NCI-H446 (cell line): ENCODE results near the gene TFDP1.

Experiments
- DNase-seq, 2 experiments: peaks; one replicate each; lab custom pipeline; 2025; lab: John Stamatoyannopoulos, UW

TFDP1 gene

DNA sequence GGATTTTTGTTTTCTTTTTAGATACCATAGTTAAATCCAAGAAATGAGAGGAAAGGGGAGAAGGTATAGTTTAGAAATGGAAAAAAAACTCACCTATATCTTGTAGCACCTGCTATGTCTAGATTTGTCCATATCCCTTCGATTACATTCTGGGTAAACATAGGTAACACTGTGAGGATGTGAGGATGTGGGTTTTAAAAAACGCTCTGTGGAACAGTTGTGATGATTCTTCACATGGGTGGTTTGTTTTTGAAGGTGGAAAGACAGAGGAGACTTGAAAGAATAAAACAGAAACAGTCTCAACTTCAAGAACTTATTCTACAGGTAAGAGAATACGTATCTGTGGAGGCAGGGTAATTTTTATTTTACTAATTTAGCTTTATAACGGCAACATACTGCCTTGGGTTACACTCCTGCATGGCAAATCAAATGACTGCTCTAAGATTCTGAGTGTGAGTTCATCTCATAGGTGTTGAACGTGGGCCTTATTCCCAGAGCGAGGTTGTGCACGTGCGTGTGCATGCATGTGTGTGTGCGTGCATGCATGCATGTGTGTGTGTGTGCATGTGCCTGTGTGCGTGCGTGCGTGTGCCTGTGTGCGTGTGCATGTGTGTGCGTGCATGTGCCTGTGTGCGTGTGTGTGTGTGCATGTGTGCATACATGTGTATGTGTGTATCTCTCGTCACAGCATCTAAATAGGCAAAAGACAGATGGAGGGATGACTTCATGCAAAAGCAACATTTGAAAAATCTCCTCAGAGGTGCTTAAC, 49.9 kb downstream of the TFDP1 start:
- DNase-seq, result no peak

DNA sequence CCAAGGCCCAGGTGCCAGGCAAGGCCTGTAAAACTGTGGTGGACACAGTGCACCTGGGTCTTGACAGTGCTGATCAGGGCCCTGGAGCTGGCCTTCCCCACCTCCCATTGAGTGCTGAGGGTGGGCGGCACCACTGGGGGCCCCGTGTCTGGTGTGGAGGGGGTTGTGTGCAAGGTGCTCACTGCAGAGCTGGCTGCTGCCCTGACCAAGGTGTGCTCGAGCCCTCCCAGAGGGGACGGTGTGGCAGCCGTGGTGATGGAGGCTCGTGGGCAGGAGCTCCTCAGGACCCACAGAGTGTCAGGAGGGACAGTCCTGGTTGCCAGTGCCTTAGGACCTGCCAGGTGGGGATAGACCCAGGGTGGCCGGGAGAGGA, 50.5 kb downstream of the TFDP1 start:
- DNase-seq, result no peak

DNA sequence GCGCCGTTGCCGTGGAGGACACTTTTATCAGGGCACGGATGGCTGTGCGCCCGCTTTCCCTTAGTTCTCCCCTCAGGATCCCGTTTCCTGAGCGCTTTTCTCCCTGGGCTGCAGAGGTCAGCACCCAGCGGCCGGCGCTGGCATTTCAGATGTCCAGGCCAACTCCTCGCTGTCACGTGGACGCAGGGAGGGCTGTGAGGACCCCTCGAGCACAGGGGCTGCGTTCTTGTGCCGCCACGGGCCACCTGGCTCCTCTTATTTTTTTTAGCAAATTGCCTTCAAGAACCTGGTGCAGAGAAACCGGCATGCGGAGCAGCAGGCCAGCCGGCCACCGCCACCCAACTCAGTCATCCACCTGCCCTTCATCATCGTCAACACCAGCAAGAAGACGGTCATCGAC, 51.2 kb downstream of the TFDP1 start:
- DNase-seq, result no peak

DNA sequence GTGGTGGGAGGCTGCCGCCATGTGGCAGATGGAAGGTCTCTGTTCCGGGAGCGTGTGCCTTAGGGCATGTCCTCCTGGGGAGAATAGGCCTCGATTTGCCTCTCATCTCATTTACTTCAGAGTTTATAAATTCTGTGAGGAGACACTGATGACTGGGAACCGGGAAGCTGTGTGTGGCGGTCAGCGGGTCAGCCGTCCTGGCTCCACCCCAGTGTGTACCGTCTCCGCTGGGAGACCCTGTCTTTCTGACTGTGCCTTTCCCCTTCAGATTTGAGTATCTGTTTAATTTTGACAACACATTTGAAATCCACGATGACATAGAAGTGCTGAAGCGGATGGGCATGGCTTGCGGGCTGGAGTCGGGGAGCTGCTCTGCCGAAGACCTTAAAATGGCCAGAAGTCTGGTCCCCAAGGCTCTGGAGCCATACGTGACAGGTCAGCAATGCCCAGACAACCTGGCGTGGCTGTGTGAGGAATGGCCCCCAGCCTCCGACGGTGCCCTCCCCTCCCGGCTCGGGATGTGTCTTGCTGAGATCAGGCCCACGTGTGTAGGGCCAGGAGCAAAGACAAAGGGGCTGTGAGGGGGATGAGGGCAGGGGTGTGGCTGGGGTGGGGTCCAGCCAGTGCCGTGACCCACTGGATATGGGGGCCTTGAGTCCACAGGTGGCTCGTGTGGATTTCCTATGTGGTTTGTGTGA, 51.9 kb downstream of the TFDP1 start:
- no peak for DNase-seq

DNA sequence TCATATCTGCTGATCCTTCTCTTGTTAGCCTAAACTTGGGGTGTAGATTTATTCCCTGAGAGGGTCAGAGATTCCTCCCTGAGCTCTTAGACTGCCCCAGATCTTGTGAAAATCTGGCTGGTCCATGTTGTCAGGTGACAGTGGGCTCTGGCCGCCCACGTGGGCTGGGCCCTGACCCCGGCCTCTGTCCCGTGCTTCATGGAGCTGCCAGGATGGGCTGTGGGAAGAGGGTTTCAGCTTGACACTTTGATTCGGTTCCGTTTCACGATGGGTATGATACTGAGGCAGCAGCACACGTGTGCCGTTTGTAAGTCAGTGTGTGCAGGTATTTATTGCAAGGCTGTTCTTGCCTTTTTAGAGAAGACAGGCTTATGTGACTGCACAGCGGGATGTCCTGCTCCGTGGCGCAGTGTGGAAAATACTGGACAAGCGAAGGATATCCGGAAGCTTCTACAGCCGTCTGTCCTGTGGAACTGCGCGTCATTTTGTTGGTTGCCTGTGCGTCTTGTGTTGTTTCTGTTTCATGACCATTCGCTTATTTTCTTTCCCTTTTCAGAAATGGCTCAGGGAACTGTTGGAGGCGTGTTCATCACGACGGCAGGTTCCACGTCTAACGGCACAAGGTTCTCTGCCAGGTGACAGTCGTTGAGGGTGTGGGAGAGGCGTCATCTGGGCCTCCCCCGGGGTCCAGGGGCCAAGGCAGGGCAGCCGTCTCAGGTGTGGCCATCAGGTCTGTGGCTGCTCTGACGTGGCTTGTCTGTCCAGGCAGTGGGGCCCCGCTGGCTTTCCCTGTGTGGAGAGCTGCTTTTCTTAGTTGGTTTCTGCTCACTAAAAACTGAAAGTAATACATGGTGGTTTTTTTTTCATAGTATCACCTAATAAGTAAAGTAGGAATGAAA, 53.0 kb downstream of the TFDP1 start:
- no peak for DNase-seq

DNA sequence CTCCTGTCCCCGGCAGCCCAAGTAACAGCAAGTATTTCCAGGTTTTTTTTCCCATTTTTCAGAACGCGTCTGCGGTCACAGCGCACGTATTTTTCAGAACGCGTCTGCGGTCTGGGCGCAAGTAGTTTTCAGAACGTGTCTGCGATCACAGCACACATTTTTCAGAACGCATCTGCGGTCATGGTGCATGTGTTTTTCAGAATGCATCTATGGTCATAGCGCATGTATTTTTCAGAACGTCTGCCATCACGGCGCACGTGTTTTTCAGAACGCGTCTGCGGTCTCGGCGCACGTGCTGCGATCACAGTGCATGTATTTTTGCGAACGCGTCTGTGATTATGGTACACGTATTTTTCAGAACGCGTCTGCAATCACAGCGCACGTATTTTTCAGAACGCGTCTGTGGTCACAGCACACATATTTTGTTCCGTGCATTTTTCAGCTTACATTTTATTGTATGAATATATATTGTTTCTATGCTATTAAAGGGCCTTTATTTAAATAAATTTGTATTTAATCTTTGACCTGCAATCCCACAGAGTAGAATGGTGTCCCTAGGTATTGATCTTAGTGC, 53.7 kb downstream of the TFDP1 start:
- no peak for DNase-seq

DNA sequence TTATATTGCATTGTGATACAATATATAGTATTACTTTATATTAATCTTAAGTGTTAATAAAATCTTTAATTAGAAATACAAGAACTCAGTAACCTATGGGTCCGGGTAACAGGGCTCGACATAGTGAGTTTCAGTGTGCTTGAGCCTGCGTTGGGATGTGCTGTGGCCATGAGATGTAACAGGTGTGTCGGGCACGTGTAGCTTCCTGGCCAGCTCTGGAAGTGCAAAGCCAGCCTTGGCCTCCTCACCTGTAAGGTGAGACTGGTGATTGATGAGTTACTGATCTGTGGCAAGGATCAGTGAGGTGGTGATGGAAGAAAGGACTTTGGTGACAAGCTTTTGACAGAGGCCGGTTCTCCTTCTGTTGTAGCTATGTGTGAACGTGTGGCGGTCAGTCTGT, 54.3 kb downstream of the TFDP1 start:
- DNase-seq, result no peak

DNA sequence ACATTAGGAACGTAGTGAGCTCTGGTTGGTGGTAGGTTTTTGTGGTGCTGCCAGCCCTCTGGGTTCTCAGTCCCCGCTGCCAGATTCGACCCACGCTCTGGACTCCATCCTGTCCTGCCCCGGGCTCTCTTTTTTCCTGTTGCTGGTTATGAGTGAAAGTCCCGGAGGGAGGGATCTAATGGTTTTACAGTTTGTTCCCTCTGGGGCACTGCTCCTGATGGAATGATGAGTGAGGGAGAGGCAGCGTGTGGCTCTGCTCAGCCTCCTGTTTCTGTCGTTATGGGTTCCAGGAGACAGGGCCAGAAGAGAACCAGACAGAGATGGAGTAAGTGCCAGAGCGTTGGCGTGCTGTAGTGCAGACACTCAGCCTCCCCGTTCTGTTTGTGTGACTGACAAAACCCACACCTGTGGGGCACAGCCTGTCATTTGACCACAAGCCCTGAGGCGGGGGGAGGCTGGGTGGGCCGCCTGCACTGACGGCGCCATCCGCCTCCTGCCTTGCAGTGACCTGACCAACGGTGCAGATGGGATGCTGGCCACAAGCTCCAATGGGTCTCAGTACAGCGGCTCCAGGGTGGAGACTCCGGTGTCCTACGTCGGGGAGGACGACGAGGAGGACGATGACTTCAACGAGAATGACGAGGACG, 55.2 kb downstream of the TFDP1 start:
- DNase-seq, result no peak

DNA sequence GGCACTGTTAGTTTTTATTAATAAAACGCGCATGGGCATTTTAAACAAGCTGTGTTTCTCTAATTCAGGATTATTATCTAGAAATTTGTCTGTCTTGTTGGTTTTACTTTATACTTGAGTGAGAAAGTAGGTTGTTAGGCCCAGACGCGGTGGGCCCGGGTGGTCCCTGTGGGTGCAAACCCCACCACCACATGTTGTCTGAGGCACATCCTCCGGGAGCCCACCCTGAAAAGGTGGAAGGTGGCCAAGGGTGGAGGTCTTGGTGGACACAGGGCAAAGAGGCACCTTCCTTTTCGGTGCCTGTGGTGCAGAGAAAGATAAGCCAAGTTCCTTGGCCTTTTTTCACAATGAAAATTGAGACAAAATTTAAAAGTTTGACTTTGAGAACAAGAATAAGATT, 56.9 kb downstream of the TFDP1 start:
- DNase-seq, result no peak

DNA sequence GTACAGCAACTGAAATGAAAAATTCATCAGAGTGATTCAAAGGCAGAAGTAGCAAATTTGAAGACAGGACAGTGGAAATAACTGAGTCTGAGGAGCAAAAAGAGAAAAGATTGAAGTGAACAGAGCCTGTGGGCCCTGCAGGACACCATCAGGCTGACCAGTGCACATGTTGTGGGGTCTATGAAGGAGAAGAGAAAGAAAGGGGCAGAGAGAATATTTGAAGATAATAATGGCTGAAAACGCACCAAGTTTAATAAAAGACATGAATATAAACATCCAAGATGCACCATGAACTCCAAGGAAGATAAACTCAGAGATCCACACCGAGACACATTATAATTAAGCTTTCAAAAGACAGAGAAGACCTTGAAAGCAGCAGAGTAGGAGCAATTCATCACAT, 58.0 kb downstream of the TFDP1 start:
- DNase-seq, result no peak

DNA sequence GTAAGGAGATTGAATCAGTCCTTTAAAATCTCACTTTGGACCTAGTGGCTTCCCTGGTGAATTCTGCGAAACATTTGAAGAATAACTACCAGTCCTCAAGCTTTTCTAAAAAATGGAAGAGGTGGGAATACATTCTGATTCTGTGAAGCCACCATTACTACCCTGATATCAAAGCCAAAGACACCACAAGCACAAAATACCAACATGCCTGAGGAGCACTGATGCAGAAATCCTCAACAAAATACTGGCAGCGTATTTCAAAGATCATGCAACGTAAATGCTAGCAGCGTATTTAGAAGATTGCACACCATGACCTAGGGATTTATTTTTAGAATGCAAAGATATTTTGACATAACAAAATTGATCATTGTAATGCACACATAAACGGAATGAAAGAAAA, 59.0 kb downstream of the TFDP1 start:
- DNase-seq, result no peak

DNA sequence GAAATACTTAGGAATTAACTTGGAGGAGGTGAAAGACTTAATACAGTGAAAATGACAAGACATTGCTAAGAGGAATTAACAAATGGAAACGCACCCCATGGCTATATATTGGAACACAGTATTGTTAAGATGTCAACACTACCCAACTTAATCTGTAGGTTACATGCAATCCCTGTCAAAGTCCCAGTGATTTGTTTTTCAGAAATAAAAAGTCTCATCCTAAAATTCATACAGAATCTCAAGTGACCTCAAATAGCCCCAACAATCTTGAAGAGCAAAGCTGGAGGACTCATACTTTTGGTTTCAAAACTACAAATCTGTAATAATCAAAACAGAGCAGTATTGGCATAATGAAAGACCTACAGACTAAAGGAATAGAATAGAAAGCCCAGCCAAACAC, 60.2 kb downstream of the TFDP1 start:
- DNase-seq, result no peak

DNA sequence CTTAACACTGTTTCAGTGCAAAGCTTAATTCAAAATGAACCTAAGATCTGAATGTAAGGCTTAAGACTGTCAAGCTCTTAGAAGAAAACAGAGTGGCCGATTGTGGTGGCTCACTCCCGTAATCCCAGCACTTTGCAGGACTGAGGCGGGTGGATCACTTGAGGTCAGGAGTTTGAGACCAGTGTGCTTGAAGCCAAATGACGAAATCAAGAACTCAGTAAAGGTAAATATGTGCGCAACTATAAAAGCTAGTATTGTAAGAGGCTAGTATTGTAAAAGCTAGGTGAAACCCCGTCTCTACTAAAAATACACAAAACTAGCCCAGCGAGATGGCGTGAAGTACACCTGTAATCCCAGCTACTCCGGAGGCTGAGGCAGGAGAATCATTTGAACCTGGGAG, 60.8 kb downstream of the TFDP1 start:
- DNase-seq, result no peak

DNA sequence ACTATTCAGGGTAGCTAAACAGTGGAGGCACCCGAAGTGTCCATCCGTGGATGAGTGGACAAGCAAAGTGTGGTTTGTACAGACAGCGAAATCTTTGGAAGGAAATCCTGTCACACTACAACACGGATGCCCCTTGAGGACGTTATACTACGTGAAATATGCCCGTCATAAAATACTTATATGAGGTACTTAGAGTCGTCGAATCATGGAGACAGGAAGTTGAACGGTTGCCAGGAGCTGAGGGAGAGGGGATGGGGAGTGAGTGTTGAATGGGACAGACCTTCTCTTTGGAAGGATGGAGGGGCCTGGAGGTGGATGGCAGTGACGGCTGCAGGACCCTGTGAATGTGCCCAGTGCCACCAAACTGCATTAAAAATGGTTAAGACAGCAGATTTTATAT, 61.8 kb downstream of the TFDP1 start:
- DNase-seq, result no peak

DNA sequence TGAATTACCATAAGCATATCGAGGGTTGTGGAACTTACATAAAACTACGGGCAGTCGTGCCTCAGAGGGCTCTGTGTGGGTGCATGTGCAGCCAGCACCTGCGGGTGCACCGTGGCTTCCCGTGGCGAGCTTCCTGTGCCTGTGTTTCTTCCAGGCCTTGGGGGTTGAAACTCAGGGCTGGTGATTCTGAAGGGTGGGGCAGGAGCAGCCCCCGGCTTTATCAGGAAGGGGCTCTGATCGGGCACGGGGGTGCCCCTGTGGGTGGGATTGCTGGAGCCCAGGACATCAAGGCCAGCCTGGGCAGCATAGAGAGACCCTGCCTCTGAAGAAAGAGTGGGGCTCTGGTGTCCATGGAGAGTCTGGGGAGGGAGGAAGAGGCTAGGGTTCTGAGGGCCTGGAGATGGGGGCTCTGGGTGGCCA, 62.4 kb downstream of the TFDP1 start:
- no peak for DNase-seq

DNA sequence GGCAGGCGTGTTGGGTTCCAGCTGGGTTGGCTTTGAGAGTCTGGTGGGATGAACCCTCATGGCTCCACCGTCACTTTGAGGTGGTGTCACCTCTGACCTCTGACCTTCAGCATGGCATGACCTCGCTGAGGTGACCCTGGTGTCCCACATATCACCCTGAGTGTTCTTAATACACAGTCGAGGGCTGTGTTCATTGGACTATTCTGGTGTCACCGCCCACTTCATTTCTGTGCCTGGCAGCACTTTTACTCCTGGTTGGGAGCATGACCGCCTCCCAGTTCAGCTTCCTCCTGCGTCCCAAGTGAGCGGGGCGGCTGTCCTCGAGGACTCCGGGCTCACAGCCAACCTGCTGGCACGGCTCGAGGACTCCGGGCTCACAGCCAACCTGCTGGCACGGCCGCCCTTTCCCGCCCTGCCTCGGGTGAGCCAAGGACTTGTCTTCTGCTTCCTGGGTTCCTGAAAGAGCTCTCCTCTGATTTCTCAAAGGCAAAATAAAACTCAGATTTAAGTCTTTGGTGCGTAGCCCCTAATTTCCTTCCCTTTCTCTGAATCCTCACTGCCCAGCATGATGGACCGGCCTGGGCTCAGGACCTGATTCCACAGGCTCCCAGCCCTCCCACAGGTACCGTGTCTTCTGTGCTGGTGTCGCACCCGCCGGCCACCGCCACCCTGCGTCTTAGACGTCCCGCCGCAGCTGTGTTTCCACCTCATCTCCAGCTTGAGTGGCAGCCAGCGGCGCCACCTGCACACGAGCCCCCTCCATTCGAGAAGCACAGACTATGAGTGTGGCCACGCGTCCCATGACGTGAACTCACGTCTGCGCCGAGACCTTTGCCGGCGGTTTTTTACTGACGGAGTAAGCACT, 63.0 kb downstream of the TFDP1 start:
- DNase-seq, result peak in 1 of 2 experiments; percentile 66

DNA sequence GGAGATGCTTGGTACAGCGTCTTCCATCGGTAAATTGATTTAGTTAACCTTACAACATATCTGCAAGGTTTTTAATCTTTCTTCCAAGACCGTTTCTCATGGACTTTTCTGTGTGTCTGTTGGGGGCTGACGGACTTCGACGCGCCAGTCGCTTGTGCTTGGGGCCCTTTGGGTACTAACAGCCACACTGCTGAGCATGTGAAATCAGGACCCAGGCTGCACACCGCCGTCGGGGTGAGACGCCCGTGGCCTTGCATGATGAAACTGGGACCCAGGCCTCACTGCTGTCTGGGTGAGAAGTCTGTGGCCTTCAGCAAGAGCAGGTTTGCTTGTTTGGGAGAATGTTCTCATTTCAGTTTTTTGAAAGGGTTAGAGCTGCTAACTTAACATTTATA, 63.7 kb downstream of the TFDP1 start:
- no peak for DNase-seq

DNA sequence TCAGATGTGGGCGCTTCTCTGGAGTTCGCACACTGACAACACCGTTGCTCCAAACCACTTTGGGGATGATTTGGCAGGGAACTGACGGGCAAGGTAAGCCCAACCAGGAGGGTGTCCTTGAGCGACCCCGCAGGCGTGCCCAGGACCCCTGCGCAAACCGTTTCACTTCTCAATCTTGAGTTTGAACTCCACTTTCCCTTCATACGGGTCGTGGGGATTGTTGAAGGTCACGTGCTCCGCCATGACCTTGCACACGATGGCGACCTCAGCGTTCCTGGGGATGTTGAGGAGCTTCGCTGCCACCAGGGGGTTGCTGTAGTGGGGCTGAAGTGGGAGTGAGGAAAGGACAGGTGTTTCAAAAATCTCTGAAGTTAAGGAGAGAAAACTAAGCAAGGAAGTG, 64.7 kb downstream of the TFDP1 start:
- DNase-seq, result no peak

DNA sequence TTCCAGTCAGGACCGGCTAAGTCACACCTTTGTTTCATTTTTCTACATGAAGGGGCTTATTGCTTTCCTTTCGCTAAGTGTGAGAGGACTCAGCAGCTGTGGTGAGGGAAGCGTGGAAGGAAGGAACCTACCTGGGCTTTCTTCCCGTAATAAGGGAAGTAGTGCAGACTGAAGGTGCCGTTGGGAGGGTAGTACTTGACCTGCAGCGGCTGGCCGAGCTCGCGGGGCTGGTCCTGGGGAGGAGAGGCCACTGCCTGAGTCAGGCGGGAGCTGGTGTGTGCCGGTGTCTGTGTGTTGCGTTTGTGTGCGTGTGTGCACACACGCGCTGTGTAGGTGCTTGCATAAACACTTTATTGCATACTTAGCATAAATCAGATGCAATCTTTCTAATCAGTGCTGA, 65.7 kb downstream of the TFDP1 start:
- DNase-seq, result no peak

DNA sequence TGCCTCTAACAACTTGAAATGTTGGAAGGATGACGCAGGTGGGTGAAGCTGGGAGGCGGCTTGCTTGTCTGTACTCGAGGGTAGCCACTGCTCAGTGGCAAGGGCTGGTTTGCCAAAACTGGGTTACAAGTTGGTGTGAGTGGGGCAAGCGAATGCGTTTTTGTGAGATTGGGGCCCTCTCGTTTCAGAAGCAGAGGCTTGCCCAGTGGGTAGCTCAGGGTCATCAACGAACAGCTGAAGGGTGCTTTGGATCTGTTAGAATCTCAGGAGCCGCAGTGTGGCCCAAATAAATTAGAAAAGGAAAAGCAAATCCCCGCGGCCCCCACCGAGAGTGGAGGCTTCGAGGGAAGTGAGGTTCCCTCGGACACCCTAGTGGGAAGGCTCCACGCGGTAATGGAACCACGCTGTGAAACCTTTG, 66.2 kb downstream of the TFDP1 start:
- no peak for DNase-seq
